ENCODE measurements around the gene TTLL11. TPM values are rescaled to one million over a fixed set of nuclear protein-coding genes. Genes with fewer than 3 reads are reported as not detected.

Gene TTLL11
- total RNA-seq, 1 experiment from 2014 or later, result 1.5 TPM

DNA sequence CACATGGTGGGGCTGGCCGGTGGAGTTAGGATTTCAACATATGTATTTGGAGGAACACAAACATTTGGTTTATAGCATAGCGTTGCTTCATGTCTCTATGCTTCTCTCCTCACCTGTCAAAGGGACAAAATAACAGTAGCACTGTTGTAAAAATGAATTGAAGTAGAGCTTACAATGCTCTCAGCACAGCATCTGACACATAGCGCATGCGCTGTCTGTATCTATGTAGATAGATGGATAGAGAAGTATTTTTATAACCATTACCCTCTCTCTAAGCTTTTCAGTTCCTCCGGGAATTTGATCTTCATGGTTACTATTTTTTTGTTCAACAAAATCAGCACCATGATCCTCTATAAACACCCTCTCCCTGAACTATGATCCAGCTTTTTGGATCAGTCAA lies 166.0 kb downstream of the TTLL11 start:
- Histone ChIP-seq H3K79me2 (ENCODE audit: insufficient read depth, low read length) (no peaks in the 10 kb centered on the region), H2BK5ac (ENCODE audit: insufficient read length, low read length) (no peak overlapping the region), H3K23me2 (ENCODE audit: insufficient read length, low read depth, low read length, poor library complexity, severe bottlenecking) (no peaks in the 10 kb centered on the region), H3K27ac (ENCODE audit: insufficient read length, low read depth, low read length) (no peak overlapping the region), H2BK120ac (ENCODE audit: low read depth, low read length, poor library complexity, severe bottlenecking) (no peak overlapping the region), H2BK20ac (ENCODE audit: low read depth, low read length, poor library complexity, severe bottlenecking) (no peak overlapping the region), H2BK12ac (ENCODE audit: insufficient read length, low read depth, low read length) (no peak overlapping the region), H2AFZ (ENCODE audit: low read length) (no peak overlapping the region), H3K9ac (ENCODE audit: extremely low read depth, insufficient read length, low read length) (no peak overlapping the region), H3K4me2 (ENCODE audit: insufficient read depth, insufficient read length, low read length) (no peak overlapping the region), H4K8ac (replicated peaks; ENCODE audit: insufficient read length, low read depth, low read length) (no peak overlapping the region), H3K9me3 (ENCODE audit: control insufficient read depth, low read depth, low read length) (no peaks in the 10 kb centered on the region), H3K23ac (ENCODE audit: insufficient read length, low read depth, low read length) (no peak overlapping the region), H4K5ac (ENCODE audit: insufficient read length, low read depth, low read length) (no peak overlapping the region), H2BK15ac (ENCODE audit: low read depth, low read length) (no peak overlapping the region), H3K18ac (ENCODE audit: insufficient read length, low read depth, low read length) (no peak overlapping the region), H3K4ac (ENCODE audit: low read depth, low read length) (no peak overlapping the region), H3K4me1 (ENCODE audit: insufficient read depth, low read length) (no peaks in the 10 kb centered on the region), H4K20me1 (ENCODE audit: control insufficient read depth, insufficient read depth, insufficient read length) (no peaks in the 10 kb centered on the region), H2AK5ac (ENCODE audit: insufficient read length, low read length) (no peak overlapping the region), H3K79me1 (ENCODE audit: insufficient read depth, low read depth, low read length, poor library complexity, severe bottlenecking) (no peaks in the 10 kb centered on the region), H4K91ac (ENCODE audit: insufficient read length, low read depth, low read length) (no peak overlapping the region), H3K14ac (ENCODE audit: insufficient read depth, low read length) (no peak overlapping the region), H3K56ac (ENCODE audit: insufficient read length, low read depth, low read length) (no peak overlapping the region), H3T11ph (ENCODE audit: low read length) (no peak overlapping the region), H3K27me3 (ENCODE audit: insufficient read depth, low read length) (no peaks in the 10 kb centered on the region)
- Mint-ChIP-seq H3K27ac (no peak overlapping the region), H3K27me3 (ENCODE audit: low read depth) (peaks cover 3% of the 10 kb centered on the region), H3K4me3 (no peak overlapping the region), H3K4me1 (peaks cover 10 to 16% of the 10 kb centered on the region in 2 experiments), H3K9me3 (no peaks in the 10 kb centered on the region), H3K36me3 (ENCODE audit: insufficient read depth in 1 of 3, low read depth in 3 of 3) (no peaks in the 10 kb centered on the region)
- TF ChIP-seq, protein P1, sequence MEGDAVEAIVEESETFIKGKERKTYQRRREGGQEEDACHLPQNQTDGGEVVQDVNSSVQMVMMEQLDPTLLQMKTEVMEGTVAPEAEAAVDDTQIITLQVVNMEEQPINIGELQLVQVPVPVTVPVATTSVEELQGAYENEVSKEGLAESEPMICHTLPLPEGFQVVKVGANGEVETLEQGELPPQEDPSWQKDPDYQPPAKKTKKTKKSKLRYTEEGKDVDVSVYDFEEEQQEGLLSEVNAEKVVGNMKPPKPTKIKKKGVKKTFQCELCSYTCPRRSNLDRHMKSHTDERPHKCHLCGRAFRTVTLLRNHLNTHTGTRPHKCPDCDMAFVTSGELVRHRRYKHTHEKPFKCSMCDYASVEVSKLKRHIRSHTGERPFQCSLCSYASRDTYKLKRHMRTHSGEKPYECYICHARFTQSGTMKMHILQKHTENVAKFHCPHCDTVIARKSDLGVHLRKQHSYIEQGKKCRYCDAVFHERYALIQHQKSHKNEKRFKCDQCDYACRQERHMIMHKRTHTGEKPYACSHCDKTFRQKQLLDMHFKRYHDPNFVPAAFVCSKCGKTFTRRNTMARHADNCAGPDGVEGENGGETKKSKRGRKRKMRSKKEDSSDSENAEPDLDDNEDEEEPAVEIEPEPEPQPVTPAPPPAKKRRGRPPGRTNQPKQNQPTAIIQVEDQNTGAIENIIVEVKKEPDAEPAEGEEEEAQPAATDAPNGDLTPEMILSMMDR (conservative IDR thresholded peaks at IDR 0.05), result no peak
- no peak for DNase-seq
- no CpG with 5 or more reads among the region's 5 CpGs for WGBS (ENCODE audit: extremely low coverage, insufficient read length, low lambda C conversion rate)

Data from H9 (cell line).